Osteocyte (in vitro differentiated cells): ENCODE results near the gene OBP2A. TPM values are rescaled to one million over a fixed set of nuclear protein-coding genes. Genes with fewer than 3 reads are reported as not detected.

Experiments used
- DNase-seq: peaks from one replicate; pipeline ENCODE4 v3.0.0; 2021; ENCODE audit warnings: mixed read lengths; ENCODE audit not compliant: unreplicated experiment; ENCODE audit errors: extremely low spot score
- H3K27ac Mint-ChIP-seq: one replicate; pipeline ENCODE4 v1.8.0; 2021; ENCODE audit warnings: mild to moderate bottlenecking, mixed read lengths; ENCODE audit not compliant: unreplicated experiment
- H3K27me3 Mint-ChIP-seq: one replicate; pipeline ENCODE4 v1.8.0; 2021; ENCODE audit warnings: mixed read lengths; ENCODE audit not compliant: unreplicated experiment
- H3K36me3 Mint-ChIP-seq: one replicate; pipeline ENCODE4 v1.8.0; 2021; ENCODE audit warnings: mixed read lengths; ENCODE audit not compliant: unreplicated experiment
- H3K4me1 Mint-ChIP-seq: one replicate; pipeline ENCODE4 v1.8.0; 2021; ENCODE audit warnings: mixed read lengths; ENCODE audit not compliant: unreplicated experiment
- H3K4me3 Mint-ChIP-seq: one replicate; pipeline ENCODE4 v1.8.0; 2021; ENCODE audit warnings: mild to moderate bottlenecking, moderate library complexity, mixed read lengths; ENCODE audit not compliant: unreplicated experiment
- H3K9me3 Mint-ChIP-seq: one replicate; pipeline ENCODE4 v1.8.0; 2021; ENCODE audit warnings: mixed read lengths; ENCODE audit not compliant: unreplicated experiment
- total RNA-seq: library from RNA; stranded (reverse); gene quantifications from 2 replicates; pipeline ENCODE4 v1.2.1, GENCODE V29; 2021
- TF ChIP-seq, protein P1 (sequence below): fragments of 200-600 bp; sonication (generic); IDR thresholded peaks from 2 replicates; pipeline ENCODE4 v1.5.0; 2021; ENCODE audit warnings: antibody characterized with exemption, mild to moderate bottlenecking, moderate library complexity

The OBP2A gene
- total RNA-seq, 1 donor from 2014 or later, result not detected

DNA sequence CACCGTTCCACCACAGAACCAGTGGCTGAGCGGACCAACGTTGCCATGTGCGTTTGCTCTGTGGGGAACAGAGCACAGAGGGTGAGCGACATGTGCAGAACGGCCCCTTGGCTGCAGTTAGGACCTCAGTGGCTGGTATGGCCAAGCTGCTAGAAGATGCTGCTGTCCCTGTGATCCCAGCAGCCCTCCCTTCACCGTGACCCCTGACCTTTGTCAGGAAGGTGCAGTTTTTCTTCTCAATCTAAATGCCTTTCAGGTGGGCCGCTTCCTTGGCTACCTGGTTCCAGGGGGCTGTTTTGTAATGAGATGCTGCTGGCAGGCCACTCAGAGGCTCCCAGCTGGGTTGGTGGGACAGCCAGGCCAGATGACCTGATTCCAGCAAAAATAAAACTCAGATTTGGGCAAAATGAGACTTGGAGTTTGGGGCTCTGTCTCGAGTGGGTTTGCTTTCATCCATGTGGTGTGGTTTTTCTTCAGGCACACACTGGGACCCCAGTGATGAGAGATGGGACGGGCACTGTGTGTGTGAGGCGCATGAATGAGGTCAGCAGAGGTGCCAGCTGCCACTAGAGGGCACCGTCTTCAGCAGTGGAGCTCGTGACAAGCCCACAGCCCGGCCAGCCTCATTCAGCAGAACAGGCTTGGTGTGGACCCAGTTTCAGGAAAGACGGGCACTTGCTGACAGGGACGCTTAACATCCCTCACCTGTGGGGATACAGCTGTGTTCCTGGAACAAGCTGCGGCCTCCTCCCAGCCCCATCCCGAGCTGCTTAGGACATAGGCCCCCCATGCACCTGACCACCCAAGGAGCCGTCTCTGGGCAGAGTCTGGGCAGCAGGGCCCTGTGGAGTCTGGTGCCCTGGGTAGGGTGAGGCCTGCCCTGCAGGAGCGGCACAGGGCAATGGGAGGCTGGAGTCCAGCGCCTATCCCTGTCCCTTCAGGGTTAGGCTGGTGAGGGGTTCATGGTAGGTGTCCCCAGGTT, 41.4 kb upstream of the OBP2A start:
- no peak overlapping the region for H3K4me3 Mint-ChIP-seq
- H3K36me3 Mint-ChIP-seq, result peaks cover 16% of the 10 kb centered on the region
- peaks cover 9% of the 10 kb centered on the region for H3K9me3 Mint-ChIP-seq
- H3K27ac Mint-ChIP-seq, result no peak overlapping the region
- peaks cover 6% of the 10 kb centered on the region for H3K27me3 Mint-ChIP-seq
- H3K4me1 Mint-ChIP-seq, result peaks cover 10% of the 10 kb centered on the region
- TF ChIP-seq, protein P1, sequence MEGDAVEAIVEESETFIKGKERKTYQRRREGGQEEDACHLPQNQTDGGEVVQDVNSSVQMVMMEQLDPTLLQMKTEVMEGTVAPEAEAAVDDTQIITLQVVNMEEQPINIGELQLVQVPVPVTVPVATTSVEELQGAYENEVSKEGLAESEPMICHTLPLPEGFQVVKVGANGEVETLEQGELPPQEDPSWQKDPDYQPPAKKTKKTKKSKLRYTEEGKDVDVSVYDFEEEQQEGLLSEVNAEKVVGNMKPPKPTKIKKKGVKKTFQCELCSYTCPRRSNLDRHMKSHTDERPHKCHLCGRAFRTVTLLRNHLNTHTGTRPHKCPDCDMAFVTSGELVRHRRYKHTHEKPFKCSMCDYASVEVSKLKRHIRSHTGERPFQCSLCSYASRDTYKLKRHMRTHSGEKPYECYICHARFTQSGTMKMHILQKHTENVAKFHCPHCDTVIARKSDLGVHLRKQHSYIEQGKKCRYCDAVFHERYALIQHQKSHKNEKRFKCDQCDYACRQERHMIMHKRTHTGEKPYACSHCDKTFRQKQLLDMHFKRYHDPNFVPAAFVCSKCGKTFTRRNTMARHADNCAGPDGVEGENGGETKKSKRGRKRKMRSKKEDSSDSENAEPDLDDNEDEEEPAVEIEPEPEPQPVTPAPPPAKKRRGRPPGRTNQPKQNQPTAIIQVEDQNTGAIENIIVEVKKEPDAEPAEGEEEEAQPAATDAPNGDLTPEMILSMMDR, result peak; percentile 72
- no peak for DNase-seq

DNA sequence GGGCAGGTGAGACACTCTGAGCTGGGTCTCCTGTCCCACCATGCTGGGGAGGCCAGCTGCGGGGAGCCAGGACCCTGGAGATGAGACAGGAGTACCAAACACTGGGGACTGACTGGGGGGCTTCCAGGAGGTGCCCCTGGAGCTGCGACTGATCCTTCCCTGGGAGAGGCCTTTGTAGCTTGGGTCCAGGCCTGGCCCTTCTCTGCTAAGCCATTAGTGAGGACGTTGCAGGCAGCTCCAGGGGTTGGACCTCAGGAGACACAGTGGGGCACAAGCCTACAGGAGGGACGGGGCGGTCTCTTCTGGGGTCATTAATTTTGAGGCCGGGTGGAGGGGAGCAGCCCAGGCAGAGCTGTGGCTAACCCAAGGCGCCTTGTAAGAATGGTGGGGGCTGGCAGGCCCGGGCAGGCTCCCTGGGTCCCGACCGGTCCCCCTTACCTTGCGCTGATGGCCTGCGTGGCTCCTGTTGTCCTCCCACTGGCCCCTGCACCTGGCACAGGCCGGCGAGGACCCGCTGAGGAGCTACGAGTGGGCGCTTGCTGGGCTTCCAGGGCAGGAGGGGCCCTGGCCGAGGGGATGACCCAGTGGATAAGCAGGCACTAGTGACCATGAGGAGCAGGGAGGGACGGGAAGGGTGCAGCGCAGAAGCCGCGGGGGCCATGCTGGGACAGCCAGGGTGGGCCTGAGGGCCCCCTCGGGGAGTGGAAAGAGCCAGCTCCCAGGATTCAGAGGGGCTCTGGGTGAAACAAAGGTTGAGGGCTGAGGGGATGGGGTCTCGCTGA, 40.3 kb upstream of the OBP2A start:
- Mint-ChIP-seq H3K4me3 (no peak overlapping the region), H3K27ac (no peak overlapping the region), H3K9me3 (peaks cover 10% of the 10 kb centered on the region)

DNA sequence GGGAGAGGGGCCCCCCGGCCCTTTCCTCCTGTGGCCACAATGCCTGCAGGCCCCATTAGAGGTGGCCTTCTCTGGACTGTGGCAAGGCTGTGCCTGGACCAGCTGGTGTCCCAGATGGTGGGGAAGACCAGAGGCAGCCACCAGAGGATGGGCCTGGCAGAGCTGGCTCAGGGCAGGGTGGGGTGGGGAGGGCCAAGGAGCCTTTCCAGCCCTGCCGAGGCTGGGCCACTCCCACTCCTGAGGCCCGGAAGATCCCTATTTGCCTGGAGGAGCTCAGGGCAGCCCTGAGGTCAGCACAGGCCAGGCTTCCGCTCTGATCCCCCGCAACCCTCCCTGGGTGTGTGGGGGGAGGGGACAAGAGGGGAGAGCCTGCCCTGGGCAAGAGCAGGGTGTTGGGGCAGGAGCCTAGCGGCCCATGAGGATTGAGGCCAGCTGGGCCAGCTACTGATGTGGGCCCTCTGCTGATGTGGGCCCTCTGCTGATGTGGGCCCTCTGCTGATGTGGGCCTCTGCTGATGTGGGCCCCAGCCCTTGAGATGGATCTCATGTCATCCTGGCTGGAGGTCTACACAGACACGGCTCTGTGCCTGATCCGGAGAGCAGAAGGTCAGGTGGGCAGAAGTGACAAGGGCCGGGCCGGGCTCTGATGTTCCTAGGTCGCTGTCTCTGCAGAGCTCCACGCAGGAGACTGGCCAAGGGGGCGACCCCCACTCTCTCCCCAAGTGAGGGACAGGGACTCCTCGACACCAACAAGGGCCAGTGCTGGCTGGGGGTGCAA, 39.4 kb upstream of the OBP2A start:
- H3K27ac Mint-ChIP-seq, result no peak overlapping the region
- TF ChIP-seq, protein P1, result no peak

More for the DNA sequence above, 40.3 kb upstream of the OBP2A start:
- TF ChIP-seq, protein P1, result no peak
- DNase-seq, result no peak
- Mint-ChIP-seq H3K36me3 (peaks cover 16% of the 10 kb centered on the region), H3K27me3 (peaks cover 11% of the 10 kb centered on the region), H3K4me1 (peaks cover 10% of the 10 kb centered on the region)

DNA sequence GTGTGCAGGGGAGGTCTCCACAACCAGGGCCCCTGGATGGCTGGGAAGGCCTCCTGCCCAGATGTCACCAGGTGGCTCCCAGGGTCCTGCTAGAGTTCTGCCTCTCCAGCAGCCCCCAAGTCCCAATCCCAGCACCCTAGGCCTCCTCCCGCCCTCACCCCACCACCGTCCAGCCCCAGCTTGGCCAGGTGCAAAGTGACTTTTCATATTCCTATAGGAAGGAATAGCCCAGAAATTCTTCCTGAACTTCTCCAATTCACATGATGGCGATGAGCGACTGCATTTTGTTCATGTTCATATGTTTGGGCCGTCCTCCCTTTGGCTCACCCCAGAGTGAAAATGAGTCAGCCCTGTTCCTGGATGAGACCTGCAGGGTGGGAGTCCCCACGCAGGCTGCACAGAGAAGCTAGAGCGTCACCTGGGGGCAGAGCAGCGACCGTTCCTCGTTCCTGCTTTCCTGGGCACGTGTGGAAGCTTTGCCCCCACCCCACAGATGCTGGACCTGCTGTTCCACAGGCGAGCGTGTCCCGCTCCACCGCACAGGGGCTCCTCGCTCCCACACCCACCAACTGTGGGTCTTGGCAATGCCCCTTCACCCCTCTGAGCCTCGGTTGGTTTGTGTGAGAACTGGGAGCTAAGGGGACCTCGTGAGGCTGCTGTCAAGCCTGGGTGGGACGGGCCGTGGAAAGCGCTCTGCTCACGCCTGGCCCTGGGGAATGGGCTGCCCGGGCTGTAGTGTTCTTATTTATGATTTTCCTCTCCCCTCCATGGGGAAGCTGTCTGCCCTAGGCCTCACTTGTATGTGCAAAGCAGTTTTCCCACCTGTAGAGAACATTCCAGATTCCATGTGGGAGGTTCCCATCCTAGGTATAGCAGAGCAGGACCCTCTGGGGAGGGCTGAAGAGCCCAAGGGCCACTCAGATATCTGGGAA, 38.6 kb upstream of the OBP2A start:
- peaks cover 11% of the 10 kb centered on the region for H3K36me3 Mint-ChIP-seq
- no peak overlapping the region for H3K4me3 Mint-ChIP-seq
- peaks cover 2% of the 10 kb centered on the region for H3K4me1 Mint-ChIP-seq
- peak; percentile 69 for DNase-seq
- H3K9me3 Mint-ChIP-seq, result peaks cover 10% of the 10 kb centered on the region
- H3K27ac Mint-ChIP-seq, result no peak overlapping the region
- TF ChIP-seq, protein P1, result no peak
- H3K27me3 Mint-ChIP-seq, result peaks cover 11% of the 10 kb centered on the region

More for the DNA sequence above, 39.4 kb upstream of the OBP2A start:
- peaks cover 10% of the 10 kb centered on the region for H3K9me3 Mint-ChIP-seq
- peaks cover 8% of the 10 kb centered on the region for H3K4me1 Mint-ChIP-seq
- no peak overlapping the region for H3K4me3 Mint-ChIP-seq
- DNase-seq, result no peak
- peaks cover 16% of the 10 kb centered on the region for H3K36me3 Mint-ChIP-seq
- peaks cover 11% of the 10 kb centered on the region for H3K27me3 Mint-ChIP-seq
